Measurements from ENCODE around the gene ZNF208. TPM values are rescaled to one million over a fixed set of nuclear protein-coding genes. Genes with fewer than 3 reads are reported as not detected.

Gene ZNF208
- polyA plus RNA-seq, 2 of the 4 experiments (the other 2 are of a cell fraction) = not detected

GRCh38 chr19:21908066-21908465 is 102.7 kb downstream of the ZNF208 start (continued):
- no peak for TF ChIP-seq HDAC2 (IDR thresholded peaks at IDR 0.05)
- no peak for TF ChIP-seq KDM5A (IDR thresholded peaks at IDR 0.05)
- TF ChIP-seq TFCP2L1 (CRISPR knock-in tag; IDR thresholded peaks at IDR 0.05) = no peak
- TF ChIP-seq HEYL (CRISPR knock-in tag; IDR thresholded peaks at IDR 0.05) = no peak
- TF ChIP-seq MAZ (IDR thresholded peaks at IDR 0.05; ENCODE audit: borderline replicate concordance, low read depth, low read length) = no peak

GRCh38 chr19:21907516-21907915 is 103.2 kb downstream of the ZNF208 start:
- DNase-seq (ENCODE audit: low read depth in 1 of 2, low spot score in 1 of 2) (no peak), FAIRE-seq (no peak), ATAC-seq (no peak)
- CTCF ChIA-PET = no interaction called here
- Histone ChIP-seq H3K4me2 (no peak overlapping the region), H3K27ac (no peak overlapping the region), H3K9me3 (peaks cover 62% of the 10 kb centered on the region), H3K4me1 (no peaks in the 10 kb centered on the region), H3K4me3 (no peak overlapping the region)
- no peak for TF ChIP-seq TFCP2L1 (CRISPR knock-in tag; IDR thresholded peaks at IDR 0.05)
- TF ChIP-seq TP53 (CRISPR knock-in tag; IDR thresholded peaks at IDR 0.05) = no peak
- no peak for TF ChIP-seq EHF (CRISPR knock-in tag; IDR thresholded peaks at IDR 0.05)
- TF ChIP-seq ZFP36 (IDR thresholded peaks at IDR 0.05; ENCODE audit: borderline replicate concordance, partially characterized antibody) = no peak
- TF ChIP-seq PHF8 (IDR thresholded peaks at IDR 0.05; ENCODE audit: borderline replicate concordance, low read depth) = no peak
- TF ChIP-seq HDAC2 (IDR thresholded peaks at IDR 0.05) = no peak
- TF ChIP-seq EP300 (IDR thresholded peaks at IDR 0.05) = no peak
- no peak for TF ChIP-seq REST (IDR thresholded peaks at IDR 0.05)
- no peak for TF ChIP-seq CTCF (IDR thresholded peaks at IDR 0.05)
- TF ChIP-seq NFE2L2 (conservative IDR thresholded peaks at IDR 0.05; ENCODE audit: low read length) = no peak
- no peak for TF ChIP-seq JUNB (IDR thresholded peaks at IDR 0.05)
- TF ChIP-seq HOXA7 (CRISPR knock-in tag; IDR thresholded peaks at IDR 0.05) = no peak
- no peak for TF ChIP-seq ZNF302 (CRISPR knock-in tag; IDR thresholded peaks at IDR 0.05)
- no peak for TF ChIP-seq MAZ (IDR thresholded peaks at IDR 0.05; ENCODE audit: borderline replicate concordance, low read depth, low read length)
- TF ChIP-seq MAFK (IDR thresholded peaks at IDR 0.05; ENCODE audit: partially characterized antibody) = no peak
- 8% methylated on average over 4 of the region's 4 CpGs for WGBS (ENCODE audit: missing lambda C conversion rate)
- POLR2A ChIA-PET = no interaction called here

- TF ChIP-seq FOXS1 (CRISPR knock-in tag; IDR thresholded peaks at IDR 0.05) (no peak), BHLHE40 (IDR thresholded peaks at IDR 0.05; ENCODE audit: low read depth, low read length) (no peak), PHF8 (IDR thresholded peaks at IDR 0.05; ENCODE audit: borderline replicate concordance, low read depth) (no peak), TFCP2L1 (CRISPR knock-in tag; IDR thresholded peaks at IDR 0.05) (no peak), ATOH8 (CRISPR knock-in tag; IDR thresholded peaks at IDR 0.05; ENCODE audit: low read depth) (no peak), HOXB13 (CRISPR knock-in tag; IDR thresholded peaks at IDR 0.05; ENCODE audit: low read depth) (no peak), CEBPB (IDR thresholded peaks at IDR 0.05) (no peak), FOSB (CRISPR knock-in tag; IDR thresholded peaks at IDR 0.05) (no peak), HEYL (CRISPR knock-in tag; IDR thresholded peaks at IDR 0.05) (no peak)
- FAIRE-seq = no peak
These were observed 108.2 kb downstream of the ZNF208 start for GRCh38 chr19:21902571-21902970.

More at GRCh38 chr19:21902571-21902970, 108.2 kb downstream of the ZNF208 start:
- ATAC-seq = no peak
- Histone ChIP-seq H3K9me3 (peaks cover 49% of the 10 kb centered on the region), H3K4me3 (no peak overlapping the region), H3K27ac (no peak overlapping the region), H3K4me2 (no peak overlapping the region), H3K4me1 (no peaks in the 10 kb centered on the region)
- ChIA-PET CTCF (interaction anchor here (0.6 kb wide), 1 partner anchor 978 kb away, joined by 3 read pairs; no protein-coding TSS in a partner anchor), POLR2A (no interaction called here)
- DNase-seq (ENCODE audit: low read depth in 1 of 2, low spot score in 1 of 2) = no peak
- 0% methylated on average over 1 of the region's 1 CpG for WGBS (ENCODE audit: missing lambda C conversion rate)

Data from A549 (cell line).